Psoas muscle (tissue), 8 donors: Measurements from ENCODE around the gene OR9A2. TPM values are rescaled to one million over a fixed set of nuclear protein-coding genes. Genes with fewer than 3 reads are reported as not detected.

Experiments used
- ATAC-seq, 4 donors: fragments of 200-7000 bp; cut with Tn5 transposase; one replicate each; pipeline ENCODE4 v1.9.1; 2020; ENCODE audit warnings: moderate library complexity in 3 of 4, mild to moderate bottlenecking in 2 of 4
- DNase-seq, 2 donors: peaks; one replicate each; pipeline ENCODE4 v3.0.0-alpha.2; 2020
- H3K27ac ChIP-seq: fragments of 200-600 bp; one replicate; pipeline ENCODE4 v1.8.0; 2022
- H3K27me3 ChIP-seq, 3 donors: fragments of 200-600 bp in 1 of 3; one replicate each; pipeline versions ENCODE4 v1.6.1 to v1.8.0; 2013 to 2022; ENCODE audit warnings: low read length in 2 of 3, mild to moderate bottlenecking in 2 of 3, moderate library complexity in 1 of 3; ENCODE audit not compliant: insufficient read depth in 3 of 3
- H3K36me3 ChIP-seq, 2 donors: fragments of 200-600 bp in 1 of 2; one replicate each; pipeline versions ENCODE4 v1.6.1 to v1.8.0; 2013 to 2022; ENCODE audit warnings: low read depth in 1 of 2, mild to moderate bottlenecking in 1 of 2, moderate library complexity in 1 of 2; ENCODE audit not compliant: insufficient read depth in 1 of 2
- H3K4me1 ChIP-seq: fragments of 200-600 bp; one replicate; pipeline ENCODE4 v1.8.0; 2022
- H3K4me3 ChIP-seq: fragments of 200-600 bp; one replicate; pipeline ENCODE4 v1.8.0; 2022; ENCODE audit warnings: mild to moderate bottlenecking
- H3K9me3 ChIP-seq: fragments of 200-600 bp; one replicate; pipeline ENCODE4 v1.8.0; 2022
- CTCF ChIP-seq: fragments of 200-600 bp; IDR thresholded peaks from one replicate; pipeline ENCODE4 v1.8.0; 2022; ENCODE audit warnings: antibody characterized with exemption
- WGBS, 3 donors: extraction: QIAGEN DNeasy Blood & Tissue Kit; methylation state at CpG; one replicate each; pipeline versions ENCODE4 v1.1.6 to v1.1.7; 2013; 5-methylcytosine and 5-hydroxymethylcytosine counted together
- intact Hi-C, 2 donors: fragments of 100-400 bp; cut with DNase I; formaldehyde crosslinking; loops; one replicate each; pipeline versions ENCODE4 v1.11.0 to v1.14.2; 2022
- polyA plus RNA-seq, 3 donors: library from polyadenylated mRNA; stranded (reverse); fragments of 200-250 nt; gene quantifications; one replicate each; pipeline ENCODE4 v1.2.3, GENCODE V29; 2013
- total RNA-seq, 4 donors: library from RNA; stranded (reverse); fragmentation: NEBNext Ultra II Directional in 2 of 4; extraction: Animal tissue kit (Norgen Biotek cat#: 25700) in 2 of 4; gene quantifications; one replicate each; pipeline versions ENCODE4 v1.2.1 to v1.2.4, GENCODE V29; 2021 to 2023
- donor health status: healthy with polysubstance abuse.
- donor health status: DM: no; HTN: no; CAD: no; lungs with moderate emphysema.
- donor health status: Bipolar disorder and iron deficiency.
- donor health status: healthy.
- donor health status: DM: yes; HTN: yes; CAD: no.
- donor health status: DM: no; HTN: no; CAD: no.
- donor health status: DM: no; HTN: no; CAD: no.
- donor health status: DM: yes; HTN: yes; CAD: no.

Gene OR9A2
- total and polyA plus RNA-seq, 7 donors, result not detected

DNA sequence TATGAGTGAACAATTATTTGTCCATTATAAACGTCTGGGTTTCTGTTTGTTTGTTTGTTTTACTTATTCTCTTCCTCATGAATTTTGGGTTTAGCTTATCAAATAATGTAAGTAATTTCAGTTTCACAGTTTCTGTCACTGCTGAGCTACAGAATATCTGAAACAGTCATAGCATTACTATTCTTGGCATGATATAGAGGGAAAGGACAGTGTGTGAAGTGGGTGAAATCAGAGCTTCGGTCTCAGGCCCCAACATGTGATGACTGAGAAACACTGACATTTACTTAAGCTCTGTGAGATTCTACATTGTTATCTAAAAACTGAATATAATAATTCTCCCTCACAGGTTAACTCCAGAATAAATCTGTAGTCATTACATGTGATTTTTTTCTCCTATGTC is 16.5 kb upstream of the OR9A2 start:
- Histone ChIP-seq H3K4me1 (no peaks in the 10 kb centered on the region), H3K9me3 (no peaks in the 10 kb centered on the region), H3K4me3 (no peak overlapping the region), H3K27ac (no peak overlapping the region), H3K36me3 (no peaks in the 10 kb centered on the region), H3K27me3 (no peaks in the 10 kb centered on the region)
- DNase-seq (no peak), ATAC-seq (no peak)
- 16 to 29% (median 19%) methylated on average over 2 of the region's 2 CpGs for WGBS, 3 donors
- intact Hi-C loops, result no loop called here
- TF ChIP-seq CTCF, result no peak

DNA sequence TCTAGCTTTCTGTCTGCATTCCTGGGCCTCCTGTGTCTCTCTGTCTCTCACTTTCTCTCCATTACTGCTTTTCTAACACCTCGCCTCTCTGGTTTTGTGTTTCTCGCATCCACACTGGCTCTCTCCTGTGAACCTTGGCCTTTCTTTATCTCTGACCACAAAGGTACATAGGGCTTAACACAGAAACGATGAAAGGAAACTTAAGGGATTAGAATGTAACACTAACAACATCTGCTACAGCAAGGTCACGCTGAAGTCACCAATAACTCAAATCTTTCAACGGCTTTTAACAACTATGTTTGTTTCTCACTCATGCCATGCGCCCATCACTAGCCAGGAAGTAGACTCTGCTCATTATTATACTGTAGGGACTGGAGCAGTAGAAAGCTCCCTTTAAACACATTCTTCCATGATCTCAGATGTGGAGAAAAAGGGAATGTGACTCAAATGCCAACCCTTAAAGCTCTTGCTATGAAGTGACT is 15.9 kb upstream of the OR9A2 start:
- H3K27me3 ChIP-seq, result no peaks in the 10 kb centered on the region
- intact Hi-C loops, result no loop called here
- WGBS, 3 donors, result 42 to 45% (median 43%) methylated on average over 6 of the region's 6 CpGs
- no peak for DNase-seq
- no peaks in the 10 kb centered on the region for H3K36me3 ChIP-seq
- no peak for TF ChIP-seq CTCF
- no peak overlapping the region for H3K27ac ChIP-seq
- no peak for ATAC-seq
- H3K4me3 ChIP-seq, result no peak overlapping the region
- H3K4me1 ChIP-seq, result no peaks in the 10 kb centered on the region
- no peaks in the 10 kb centered on the region for H3K9me3 ChIP-seq

DNA sequence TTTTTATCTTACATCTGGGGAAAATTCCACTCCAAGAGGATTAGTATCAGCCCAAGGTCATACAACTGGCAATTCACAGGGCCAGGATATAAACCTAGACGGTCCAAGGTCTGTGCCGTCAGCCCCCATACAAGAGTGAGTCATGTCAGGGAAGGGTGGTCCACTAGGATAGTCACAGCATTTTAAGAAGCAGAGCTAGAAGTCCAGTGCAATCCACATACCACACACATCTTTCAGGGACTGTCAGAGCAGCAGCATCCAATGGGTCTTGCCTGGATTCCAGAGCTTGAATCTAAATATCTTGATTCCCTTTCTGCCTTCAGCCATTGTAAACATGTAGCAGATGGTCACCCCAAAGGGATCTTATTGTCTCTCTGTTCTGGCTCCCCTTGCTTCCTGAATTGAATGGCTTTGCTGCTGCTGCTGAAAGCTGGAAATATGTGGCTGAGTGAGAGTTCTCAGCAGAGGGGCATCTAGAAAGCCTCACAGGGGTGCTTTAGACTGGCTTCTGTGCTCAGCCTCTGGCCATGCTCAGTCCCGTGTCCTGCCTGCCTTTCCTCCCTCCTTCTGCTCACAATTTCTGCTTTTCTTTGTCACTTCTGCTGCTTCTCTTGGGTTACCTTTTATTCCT is 15.3 kb upstream of the OR9A2 start:
- Histone ChIP-seq H3K27me3 (no peaks in the 10 kb centered on the region), H3K36me3 (no peaks in the 10 kb centered on the region), H3K4me1 (no peaks in the 10 kb centered on the region), H3K9me3 (no peaks in the 10 kb centered on the region), H3K4me3 (no peak overlapping the region), H3K27ac (no peak overlapping the region)
- DNase-seq, result no peak
- intact Hi-C loops, result no loop called here
- ATAC-seq, result no peak
- no peak for TF ChIP-seq CTCF
- 43 to 55% (median 53%) methylated on average over 3 of the region's 3 CpGs for WGBS, 3 donors

GRCh38 chr7:143041346-143041745 is 14.4 kb upstream of the OR9A2 start:
- no peaks in the 10 kb centered on the region for H3K36me3 ChIP-seq
- H3K4me3 ChIP-seq, result no peak overlapping the region
- ATAC-seq (no peak), DNase-seq (no peak)
- TF ChIP-seq CTCF, result no peak
- no peak overlapping the region for H3K27ac ChIP-seq
- 53 to 58% (median 53%) methylated on average over 6 of the region's 6 CpGs for WGBS, 3 donors
- intact Hi-C loops, result no loop called here
- H3K4me1 ChIP-seq, result no peaks in the 10 kb centered on the region
- H3K27me3 ChIP-seq, result no peaks in the 10 kb centered on the region
- no peaks in the 10 kb centered on the region for H3K9me3 ChIP-seq

- intact Hi-C loops, result no loop called here
- Histone ChIP-seq H3K27ac (no peak overlapping the region), H3K9me3 (no peaks in the 10 kb centered on the region), H3K27me3 (no peaks in the 10 kb centered on the region), H3K4me1 (no peaks in the 10 kb centered on the region), H3K4me3 (no peak overlapping the region), H3K36me3 (no peaks in the 10 kb centered on the region)
- TF ChIP-seq CTCF, result no peak
- WGBS, 3 donors, result 80 to 87% (median 81%) methylated on average over 3 of the region's 3 CpGs
- no peak for DNase-seq
- no peak for ATAC-seq
These were observed 13.3 kb upstream of the OR9A2 start for GRCh38 chr7:143040209-143040715.
